SK-N-SH (cell line): Measurements from ENCODE around the gene VMAC. TPM values are rescaled to one million over a fixed set of nuclear protein-coding genes. Genes with fewer than 3 reads are reported as not detected.
A peak's percentile ranks its signal among the peaks of the same experiment; 100 is the strongest.

Experiments
- CTCF ChIA-PET: fragments of 300-600, 350-600 bp; formaldehyde crosslinking; extraction: SDS; loops from one replicate; lab custom pipeline; 2021; lab: Yijun Ruan, JAX
- POLR2A ChIA-PET: fragments of 350-600 bp; sonication (Branson Sonifier 250); formaldehyde crosslinking; extraction: SDS; loops from one replicate; lab custom pipeline; 2020; ENCODE audit warnings: antibody characterized with exemption, inconsistent platforms; lab: Yijun Ruan, JAX
- DNase-seq: peaks from one replicate; pipeline ENCODE4 v3.0.0; 2012
- H2AFZ ChIP-seq: fragments of 200-600 bp; sonication (generic); 2 replicates; pipeline ENCODE4 v1.8.1; 2016; ENCODE audit warnings: antibody characterized with exemption, mild to moderate bottlenecking, low read depth
- H3F3A ChIP-seq: fragments of 200-600 bp; sonication (generic); replicated peaks from 2 replicates; pipeline ENCODE3; 2016; ENCODE audit warnings: antibody characterized with exemption, mild to moderate bottlenecking; ENCODE audit not compliant: insufficient read depth
- H3K27ac ChIP-seq, 2 experiments: fragments of 200-500 bp in 1 of 2; fragments of 200-600 bp in 1 of 2; sonication (Bioruptor generic) in 1 of 2; sonication (generic), shearing (Covaris generic) in 1 of 2; 2 replicates each; pipeline versions ENCODE4 v1.5.1 to v1.6.1; 2014 to 2016; ENCODE audit warnings: low read depth in 2 of 2, inconsistent platforms in 1 of 2, low read length in 1 of 2, mild to moderate bottlenecking in 1 of 2, mixed read lengths in 1 of 2
- H3K27me3 ChIP-seq: fragments of 200-600 bp; sonication (generic), shearing (Covaris generic); 2 replicates; pipeline ENCODE4 v1.6.1; 2016; ENCODE audit warnings: mixed run types; ENCODE audit not compliant: insufficient read depth
- H3K36me3 ChIP-seq, 2 experiments: fragments of 200-500 bp in 1 of 2; fragments of 200-600 bp in 1 of 2; sonication (Bioruptor generic) in 1 of 2; sonication (generic) in 1 of 2; replicated peaks in 1 of 2; 2 replicates each; pipeline versions ENCODE3 to v1.5.1; 2014 to 2016; ENCODE audit warnings: low read length in 1 of 2, mild to moderate bottlenecking in 1 of 2; ENCODE audit not compliant: insufficient read depth in 2 of 2, control insufficient read depth in 1 of 2
- H3K4me1 ChIP-seq, 2 experiments: fragments of 200-500 bp in 1 of 2; fragments of 200-600 bp in 1 of 2; sonication (Bioruptor generic) in 1 of 2; sonication (generic), shearing (Covaris generic) in 1 of 2; 2 replicates each; pipeline versions ENCODE4 v1.5.1 to v1.6.1; 2014 to 2016; ENCODE audit warnings: low read depth in 1 of 2, low read length in 1 of 2, mixed run types in 1 of 2; ENCODE audit not compliant: insufficient read depth in 2 of 2, control insufficient read depth in 1 of 2
- H3K4me2 ChIP-seq: fragments of 200-600 bp; sonication (generic), shearing (Covaris generic); 2 replicates; pipeline ENCODE4 v1.6.1; 2017; ENCODE audit warnings: mixed run types
- H3K4me3 ChIP-seq, 2 experiments: fragments of 200-500 bp in 1 of 2; fragments of 200-600 bp in 1 of 2; sonication (Bioruptor generic) in 1 of 2; sonication (generic), shearing (Covaris generic) in 1 of 2; 2 replicates each; pipeline versions ENCODE4 v1.5.1 to v1.8.1; 2014 to 2016; ENCODE audit warnings: low read depth in 2 of 2, inconsistent platforms in 1 of 2, low read length in 1 of 2, mild to moderate bottlenecking in 1 of 2, mixed read lengths in 1 of 2, moderate library complexity in 1 of 2
- H3K79me2 ChIP-seq: fragments of 200-600 bp; sonication (generic); 2 replicates; pipeline ENCODE4 v1.8.1; 2017; ENCODE audit warnings: mild to moderate bottlenecking; ENCODE audit not compliant: insufficient read depth
- H3K9ac ChIP-seq: fragments of 200-600 bp; sonication (generic); 2 replicates; pipeline ENCODE4 v1.6.1; 2017; ENCODE audit warnings: mixed run types
- H3K9me2 ChIP-seq: fragments of 200-600 bp; sonication (generic); 2 replicates; pipeline ENCODE4 v1.6.1; 2017; ENCODE audit warnings: mixed run types
- H3K9me3 ChIP-seq: fragments of 200-600 bp; sonication (generic); 2 replicates; pipeline ENCODE4 v1.6.1; 2017; ENCODE audit warnings: mixed run types, mild to moderate bottlenecking, moderate library complexity
- H4K20me1 ChIP-seq: fragments of 200-600 bp; sonication (generic); 2 replicates; pipeline ENCODE4 v1.6.1; 2017; ENCODE audit warnings: mild to moderate bottlenecking, mixed run types; ENCODE audit not compliant: insufficient read depth
- CTCF ChIP-seq: fragments of 200-600 bp; sonication (generic); IDR thresholded peaks from 2 replicates; pipeline ENCODE4 v1.6.1; 2017; ENCODE audit warnings: antibody characterized with exemption, mild to moderate bottlenecking, moderate library complexity
- ELF1 ChIP-seq: IDR thresholded peaks from 2 replicates; pipeline ENCODE4 v1.4.0; 2012
- EP300 ChIP-seq, 2 experiments: IDR thresholded peaks; 2 replicates each; pipeline versions ENCODE4 v1.4.0 to v1.6.1; 2012; ENCODE audit warnings: borderline replicate concordance in 1 of 2, low read depth in 1 of 2, low read length in 1 of 2
- FOXJ3 ChIP-seq: sonication (generic); formaldehyde crosslinking; IDR thresholded peaks from 2 replicates; pipeline ENCODE4 v1.5.1; 2020; ENCODE audit warnings: mild to moderate bottlenecking, missing genetic modification reagents
- FOXM1 ChIP-seq: IDR thresholded peaks from 2 replicates; pipeline ENCODE4 v1.4.0; 2012; ENCODE audit warnings: low read depth, mild to moderate bottlenecking
- GABPA ChIP-seq: IDR thresholded peaks from 2 replicates; pipeline ENCODE4 v1.4.0; 2012; ENCODE audit warnings: low read depth, mild to moderate bottlenecking
- GATA2 ChIP-seq: sonication (generic); formaldehyde crosslinking; IDR thresholded peaks from 2 replicates; pipeline ENCODE4 v1.5.0; 2020; ENCODE audit warnings: mild to moderate bottlenecking, missing genetic modification reagents
- JUND ChIP-seq: IDR thresholded peaks from 2 replicates; pipeline ENCODE4 v1.4.0; 2012
- MXI1 ChIP-seq: IDR thresholded peaks from 2 replicates; pipeline ENCODE4 v1.6.1; 2012; ENCODE audit warnings: mild to moderate bottlenecking, low read depth, low read length, improper control_type of control experiment
- PBX3 ChIP-seq: IDR thresholded peaks from 2 replicates; pipeline ENCODE4; 2012
- POLR2AphosphoS5 ChIP-seq: IDR thresholded peaks from 2 replicates; pipeline ENCODE4 v1.6.1; 2012; ENCODE audit warnings: low read depth, low read length
- RAD21 ChIP-seq: IDR thresholded peaks from 2 replicates; pipeline ENCODE4 v1.6.1; 2012; ENCODE audit warnings: mild to moderate bottlenecking, low read length
- RCOR1 ChIP-seq: fragments of 150-350 bp; IDR thresholded peaks from 2 replicates; pipeline ENCODE4 v1.6.1; 2017; ENCODE audit warnings: antibody characterized with exemption, low read length
- RFX5 ChIP-seq: IDR thresholded peaks from 2 replicates; pipeline ENCODE4 v1.6.1; 2012; ENCODE audit warnings: mild to moderate bottlenecking, improper control_type of control experiment, low read length
- SIN3A ChIP-seq: IDR thresholded peaks from 2 replicates; pipeline ENCODE4 v1.6.1; 2012; ENCODE audit warnings: low read depth, mild to moderate bottlenecking, low read length, moderate library complexity, borderline replicate concordance
- SMC3 ChIP-seq: IDR thresholded peaks from 2 replicates; pipeline ENCODE4 v1.6.1; 2012; ENCODE audit warnings: low read depth, low read length, improper control_type of control experiment
- TEAD4 ChIP-seq: IDR thresholded peaks from 2 replicates; pipeline ENCODE4 v1.4.0; 2012; ENCODE audit warnings: mild to moderate bottlenecking, borderline replicate concordance; ENCODE audit not compliant: insufficient read depth
- YY1 ChIP-seq: IDR thresholded peaks from 2 replicates; pipeline ENCODE4 v1.4.0; 2012; ENCODE audit warnings: low read depth, mild to moderate bottlenecking
- ZBTB33 ChIP-seq: IDR thresholded peaks from 2 replicates; pipeline ENCODE4 v1.4.0; 2012; ENCODE audit warnings: low read depth, borderline replicate concordance
- WGBS: methylation state at CpG from one replicate; pipeline ENCODE4 v1.1.6; 2017; ENCODE audit warnings: low lambda C conversion rate; 5-methylcytosine and 5-hydroxymethylcytosine counted together
- polyA plus RNA-seq, 3 experiments: library from polyadenylated mRNA; depleted of rRNA; stranded (reverse); fragments of >200 nt; gene quantifications; 2 replicates each; pipeline ENCODE4 v1.2.3, GENCODE V29; 2012

The VMAC gene
- polyA plus RNA-seq, 1 of the 3 experiments (the other 2 are of a cell fraction) = 6.5 TPM

- peak; percentile 42 for DNase-seq
- CTCF ChIA-PET = interaction anchor here (4.6 kb wide), 1 partner anchor 86 kb away, joined by 73 read pairs; the partner anchor contains the start of gene NRTN
- Histone ChIP-seq H3K9me2 (no peaks in the 10 kb centered on the region), H3K4me1 (peaks cover 0 to 34% of the 10 kb centered on the region in 2 experiments; a peak in 1 of 4 replicates), H2AFZ (no peak overlapping the region), H4K20me1 (no peaks in the 10 kb centered on the region), H3K27me3 (no peaks in the 10 kb centered on the region), H3K27ac (no peak overlapping the region), H3K9ac (no peak overlapping the region), H3K36me3 (peaks cover 0 to 2% of the 10 kb centered on the region in 2 experiments), H3K4me2 (no peak overlapping the region), H3K4me3 (no peak overlapping the region), H3K9me3 (no peaks in the 10 kb centered on the region), H3F3A (no peaks in the 10 kb centered on the region), H3K79me2 (no peaks in the 10 kb centered on the region)
- POLR2A ChIA-PET = interaction anchor here (1.0 to 1.6 kb wide), 2 partner anchors 62 to 86 kb away, joined by 4 to 5 read pairs; no protein-coding TSS in a partner anchor
- 40% methylated on average over 10 of the region's 10 CpGs for WGBS
- TF ChIP-seq JUND (no peak), RCOR1 (no peak), CTCF (no peak), FOXM1 (no peak), RAD21 (no peak), SIN3A (no peak), ELF1 (no peak), ZBTB33 (no peak), POLR2AphosphoS5 (no peak), SMC3 (no peak), PBX3 (no peak), FOXJ3 (CRISPR knock-in tag) (no peak), GABPA (no peak), YY1 (no peak), GATA2 (CRISPR knock-in tag) (no peak), TEAD4 (no peak), EP300 (IDR thresholded peaks at IDR 0.05; ENCODE audit: borderline replicate concordance in 1 of 2, low read depth in 1 of 2, low read length in 1 of 2) (no peak), RFX5 (no peak), MXI1 (no peak)
These were observed 14.6 kb upstream of the VMAC start for GRCh38 chr19:5890099-5890498.
